GM18511 (cell line): ENCODE data around the gene INCA1.
A peak's percentile ranks its signal among the peaks of the same experiment; 100 is the strongest.

Experiments used
- ATAC-seq: cut with Tn5 transposase; IDR thresholded peaks from one replicate; pipeline ENCODE4 v1.9.1; 2021; ENCODE audit warnings: mild to moderate bottlenecking, moderate library complexity; ENCODE audit not compliant: unreplicated experiment

INCA1 gene

GRCh38 chr17:4972752-4973151 lies 24.6 kb downstream of the INCA1 start:
- no peak for ATAC-seq

DNA sequence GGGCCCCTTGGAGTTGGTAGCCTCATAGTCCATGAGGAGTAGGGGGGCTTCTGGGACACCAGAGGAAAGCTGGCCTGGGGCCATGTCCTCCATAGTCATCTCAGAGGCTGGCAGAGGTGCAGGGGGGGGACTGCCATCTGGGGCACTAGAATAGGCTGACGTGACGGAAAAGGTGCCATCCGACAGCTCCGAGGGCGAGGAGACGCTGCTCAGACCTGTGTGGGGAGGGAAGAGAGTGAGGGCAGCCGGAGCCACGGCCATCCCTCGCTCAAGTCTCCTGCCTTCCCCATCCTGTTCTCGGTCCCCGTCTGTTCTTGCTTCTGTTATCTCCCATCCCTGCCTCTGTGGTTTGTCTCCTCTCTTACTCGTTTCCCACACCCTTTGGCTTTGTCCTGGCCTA lies 25.0 kb downstream of the INCA1 start:
- no peak for ATAC-seq

DNA sequence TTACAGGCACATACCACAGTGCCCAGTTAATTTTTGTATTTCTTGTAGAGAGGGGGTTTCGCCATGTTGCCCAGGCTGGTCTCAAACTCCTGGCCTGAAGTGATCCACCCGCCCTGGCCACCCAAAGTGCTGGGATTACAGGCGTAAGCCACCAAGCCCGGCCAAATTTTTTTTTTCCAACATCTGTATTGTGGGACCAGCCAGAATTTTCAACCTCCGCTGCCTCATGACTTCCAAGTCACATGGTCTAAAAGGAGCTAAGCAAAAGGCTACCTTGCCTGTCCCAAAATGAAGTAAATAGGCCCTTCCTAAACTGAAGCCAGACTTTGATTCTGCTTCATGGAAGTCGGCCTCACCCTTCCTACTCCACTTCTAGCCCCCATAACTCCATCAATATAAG lies 25.5 kb downstream of the INCA1 start:
- ATAC-seq = no peak

DNA sequence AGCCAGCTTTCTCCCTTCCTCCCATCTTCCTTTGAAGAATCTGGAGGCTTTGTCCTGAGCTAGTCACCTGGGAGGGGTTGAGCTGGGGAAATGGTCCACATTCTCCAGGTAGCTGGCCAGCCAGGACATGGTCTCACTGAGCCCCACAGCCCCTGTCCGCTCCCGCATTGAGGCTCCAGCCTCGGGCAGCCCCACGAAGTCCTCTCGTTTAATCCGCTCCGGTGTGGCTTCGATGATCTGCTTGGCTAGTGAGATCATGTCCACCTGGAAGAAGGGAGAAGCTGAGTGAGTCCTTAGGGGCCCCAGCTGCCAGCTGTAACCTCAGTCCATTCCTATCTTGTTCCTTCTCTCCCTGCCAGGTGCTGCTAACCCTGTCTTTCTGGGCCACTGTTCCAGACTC lies 27.0 kb downstream of the INCA1 start:
- no peak for ATAC-seq

GRCh38 chr17:4969551-4970173 lies 27.7 kb downstream of the INCA1 start:
- ATAC-seq = no peak

- no peak for ATAC-seq
These were observed 28.2 kb downstream of the INCA1 start for GRCh38 chr17:4969047-4969550.

DNA sequence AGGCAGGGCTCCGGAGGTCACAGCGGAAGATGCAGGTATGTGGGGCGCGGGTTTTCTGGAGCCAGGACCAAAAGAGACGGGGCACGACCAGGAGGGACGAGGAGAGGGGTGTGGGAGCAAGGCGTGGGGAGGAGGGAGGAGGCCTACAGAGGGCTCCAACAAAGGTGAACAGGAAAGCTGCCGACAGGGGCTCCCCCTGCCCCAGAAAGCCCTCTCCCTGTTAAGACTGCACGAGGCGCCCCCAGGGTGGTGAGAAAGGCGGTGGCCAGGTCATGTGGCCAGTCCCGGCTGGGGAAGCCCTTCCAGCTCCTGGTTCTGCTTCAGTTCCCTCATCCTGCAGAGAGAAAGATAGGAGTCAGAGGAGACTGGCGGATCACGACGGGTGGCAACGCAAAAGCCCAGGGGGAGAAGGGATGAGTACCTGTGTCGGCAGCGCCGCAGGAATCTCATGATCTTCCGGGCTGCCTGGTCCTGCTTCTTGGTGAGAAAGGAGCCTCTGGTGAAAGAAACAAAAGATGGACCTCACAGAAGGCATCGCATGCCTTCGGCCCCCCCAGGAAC lies 28.8 kb downstream of the INCA1 start:
- ATAC-seq = no peak

- peak; percentile 67 for ATAC-seq
These were observed 29.5 kb downstream of the INCA1 start, which contains the start of gene SPAG7 for GRCh38 chr17:4967539-4968485. SPAG7 (minus strand) TSS chr17:4967817; CDS start chr17:4967804, 13 bp downstream.

DNA sequence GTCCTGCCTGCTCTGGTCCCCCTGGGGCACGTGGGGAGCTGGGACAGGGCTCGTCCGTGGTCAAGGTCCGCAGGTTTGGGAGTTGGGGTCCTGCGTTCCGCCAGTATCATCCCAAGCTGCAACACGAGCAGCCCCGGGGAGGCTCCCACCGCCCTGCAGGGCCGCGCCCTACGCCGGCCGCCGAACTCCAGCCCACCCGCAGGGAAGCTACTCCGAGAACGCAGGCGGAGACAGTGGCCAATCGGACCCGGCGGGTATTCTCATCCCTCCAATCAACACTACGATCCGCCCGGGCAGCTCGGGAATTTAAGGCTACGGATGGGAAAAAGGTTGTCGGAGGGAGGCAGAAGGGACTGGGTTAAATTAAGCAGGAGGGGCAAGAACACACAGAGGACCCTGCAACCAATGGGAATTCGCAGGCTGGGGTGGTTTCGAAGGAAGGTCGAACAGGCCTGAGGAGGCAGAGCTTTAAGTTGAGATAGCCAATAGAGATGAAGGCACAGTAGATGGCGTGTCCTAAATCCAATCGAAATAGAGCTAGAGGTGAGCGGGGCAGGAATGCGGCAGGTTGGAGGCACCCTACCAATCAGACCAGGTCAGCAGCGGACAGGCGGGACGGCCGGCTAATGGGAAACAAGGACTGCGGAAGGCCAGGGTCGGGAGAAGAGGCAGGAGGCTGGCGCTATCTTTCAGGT lies 30.3 kb downstream of the INCA1 start:
- ATAC-seq = peak; percentile 85

GRCh38 chr17:4965311-4965986 lies 31.9 kb downstream of the INCA1 start:
- no peak for ATAC-seq

DNA sequence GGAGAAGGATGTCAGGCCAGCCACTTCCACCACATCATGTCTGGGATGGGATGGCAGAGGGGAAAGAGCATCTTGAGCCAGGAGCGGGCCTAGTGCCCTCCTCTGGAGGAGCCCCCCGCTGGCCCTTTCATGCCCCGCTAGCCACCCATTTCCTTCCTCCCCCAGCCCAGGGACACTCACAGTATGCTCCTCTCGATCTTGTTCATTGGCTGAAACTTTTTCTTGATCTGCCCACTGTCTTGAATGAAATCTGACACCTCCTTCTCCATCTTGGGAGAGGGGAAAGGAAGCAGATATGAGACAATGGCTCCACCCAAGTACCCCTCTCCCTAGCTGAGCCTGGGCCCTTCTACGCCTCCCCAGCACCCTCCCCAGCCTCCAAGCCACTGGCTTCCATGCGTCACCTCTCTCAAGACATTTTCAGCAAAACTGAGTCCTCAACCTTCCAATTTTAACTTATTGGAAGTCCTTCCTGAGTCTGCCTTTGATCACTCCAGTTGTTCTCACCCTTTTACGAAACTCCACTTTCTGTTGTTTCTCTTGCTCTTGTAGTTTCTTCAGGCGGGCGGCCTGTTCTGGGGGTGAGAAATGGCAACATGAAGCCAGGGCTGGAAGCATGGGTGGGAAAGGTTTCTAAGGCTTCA lies 36.9 kb downstream of the INCA1 start:
- no peak for ATAC-seq

GRCh38 chr17:4959261-4959965 lies 37.9 kb downstream of the INCA1 start:
- no peak for ATAC-seq

GRCh38 chr17:4958102-4958501 lies 39.2 kb downstream of the INCA1 start:
- ATAC-seq = no peak

- ATAC-seq = no peak
These were observed 40.7 kb downstream of the INCA1 start for GRCh38 chr17:4956493-4957061.

- no peak for ATAC-seq
These were observed 42.2 kb downstream of the INCA1 start for GRCh38 chr17:4955091-4955490.

DNA sequence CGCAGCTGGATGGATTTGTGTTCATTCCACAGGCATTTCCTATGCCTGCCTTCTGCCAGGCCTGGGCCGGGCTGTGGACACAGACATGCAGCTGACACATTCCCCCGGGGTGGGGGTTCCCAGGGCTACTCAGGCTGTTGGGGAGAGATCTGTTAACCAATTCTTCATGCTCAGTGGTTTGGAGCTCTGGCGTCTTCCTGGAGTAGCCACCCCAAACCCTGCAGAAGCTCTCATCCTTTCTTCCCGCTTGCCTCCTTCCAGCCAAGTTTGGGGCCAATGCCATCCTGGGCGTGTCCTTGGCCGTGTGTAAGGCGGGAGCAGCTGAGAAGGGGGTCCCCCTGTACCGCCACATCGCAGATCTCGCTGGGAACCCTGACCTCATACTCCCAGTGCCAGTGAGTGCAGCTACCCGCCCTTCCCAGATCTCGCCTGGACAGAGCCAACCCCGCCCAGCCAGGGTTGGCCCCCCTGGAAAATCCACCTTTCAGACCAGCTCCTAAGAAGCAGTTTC lies 43.8 kb downstream of the INCA1 start:
- no peak for ATAC-seq

DNA sequence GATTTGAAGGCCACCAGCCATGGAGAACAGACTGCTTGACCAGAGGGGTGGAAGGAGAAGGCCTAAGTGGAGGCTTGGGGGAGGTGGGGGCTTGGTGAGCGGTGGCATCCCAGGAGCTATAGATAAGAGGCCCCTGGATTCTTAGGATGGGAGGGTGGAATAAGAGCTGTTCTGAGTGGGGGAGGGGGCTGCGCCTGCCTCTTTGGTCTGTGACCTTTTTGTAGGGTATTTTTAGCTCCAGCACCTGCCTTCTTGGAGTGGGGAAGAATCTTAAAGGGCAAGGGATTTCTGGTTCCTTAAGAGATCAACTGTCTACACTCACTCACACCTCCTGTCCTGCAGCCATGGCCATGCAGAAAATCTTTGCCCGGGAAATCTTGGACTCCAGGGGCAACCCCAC lies 45.8 kb downstream of the INCA1 start:
- no peak for ATAC-seq

GRCh38 chr17:4950746-4951204 lies 46.5 kb downstream of the INCA1 start, which contains the start of gene ENO3:
ENO3 (plus strand) TSS chr17:4951119; CDS start chr17:4951830, 711 bp downstream.
- no peak for ATAC-seq
